Mononuclear cell (primary cell): ENCODE results near the gene NCS1. TPM values are rescaled to one million over a fixed set of nuclear protein-coding genes. Genes with fewer than 3 reads are reported as not detected.

Experiments
- H3K27me3 ChIP-seq: 2 replicates; pipeline ENCODE4 v1.6.0; 2011; ENCODE audit warnings: low read length, control low read depth; ENCODE audit not compliant: insufficient read depth
- H3K4me1 ChIP-seq: 2 replicates; pipeline ENCODE4 v1.5.1; 2011; ENCODE audit warnings: mild to moderate bottlenecking, low read length, control low read depth; ENCODE audit not compliant: insufficient read depth
- H3K4me3 ChIP-seq: 2 replicates; pipeline ENCODE4 v1.5.1; 2011; ENCODE audit warnings: mild to moderate bottlenecking, low read length, moderate library complexity
- H3K9me3 ChIP-seq: 2 replicates; pipeline ENCODE4 v1.5.1; 2011; ENCODE audit warnings: low read depth, mild to moderate bottlenecking, control low read depth, low read length
- total RNA-seq: library from RNA; depleted of rRNA; stranded (reverse); fragments of >200 nt; gene quantifications from one replicate; pipeline ENCODE4 v1.2.3, GENCODE V29; 2012

NCS1 gene
- total RNA-seq, 1 donor, result 0.42 TPM

GRCh38 chr9:130237763-130238524 is 65.7 kb downstream of the NCS1 start:
- no peaks in the 10 kb centered on the region for H3K27me3 ChIP-seq

GRCh38 chr9:130239363-130239695 is 67.1 kb downstream of the NCS1 start:
- H3K9me3 ChIP-seq, result no peaks in the 10 kb centered on the region
- H3K4me3 ChIP-seq, result no peak overlapping the region
- no peaks in the 10 kb centered on the region for H3K27me3 ChIP-seq
- peaks cover 18% of the 10 kb centered on the region for H3K4me1 ChIP-seq

More at GRCh38 chr9:130237763-130238524, 65.7 kb downstream of the NCS1 start:
- Histone ChIP-seq H3K9me3 (no peaks in the 10 kb centered on the region), H3K4me3 (no peak overlapping the region), H3K4me1 (peaks cover 11% of the 10 kb centered on the region)

GRCh38 chr9:130239741-130240241 is 67.6 kb downstream of the NCS1 start:
- H3K27me3 ChIP-seq, result no peaks in the 10 kb centered on the region
- H3K9me3 ChIP-seq, result no peaks in the 10 kb centered on the region
- H3K4me1 ChIP-seq, result peaks cover 18% of the 10 kb centered on the region
- H3K4me3 ChIP-seq, result no peak overlapping the region

- Histone ChIP-seq H3K27me3 (no peaks in the 10 kb centered on the region), H3K4me1 (peaks cover 18% of the 10 kb centered on the region), H3K9me3 (no peaks in the 10 kb centered on the region), H3K4me3 (no peak overlapping the region)
Measured at GRCh38 chr9:130240410-130241197, 68.4 kb downstream of the NCS1 start.

GRCh38 chr9:130241198-130241535 is 69.0 kb downstream of the NCS1 start:
- Histone ChIP-seq H3K27me3 (no peaks in the 10 kb centered on the region), H3K4me3 (no peak overlapping the region), H3K9me3 (no peaks in the 10 kb centered on the region), H3K4me1 (peaks cover 18% of the 10 kb centered on the region)

GRCh38 chr9:130242270-130243014 is 70.2 kb downstream of the NCS1 start:
- Histone ChIP-seq H3K4me1 (peaks cover 18% of the 10 kb centered on the region), H3K27me3 (no peaks in the 10 kb centered on the region), H3K4me3 (no peak overlapping the region), H3K9me3 (no peaks in the 10 kb centered on the region)

GRCh38 chr9:130243015-130243881 is 71.0 kb downstream of the NCS1 start:
- H3K4me3 ChIP-seq, result no peak overlapping the region
- H3K4me1 ChIP-seq, result peaks cover 18% of the 10 kb centered on the region
- no peaks in the 10 kb centered on the region for H3K9me3 ChIP-seq
- no peaks in the 10 kb centered on the region for H3K27me3 ChIP-seq

GRCh38 chr9:130243882-130244170 is 71.6 kb downstream of the NCS1 start:
- Histone ChIP-seq H3K4me3 (no peak overlapping the region), H3K9me3 (no peaks in the 10 kb centered on the region), H3K4me1 (peaks cover 18% of the 10 kb centered on the region), H3K27me3 (no peaks in the 10 kb centered on the region)

- peaks cover 18% of the 10 kb centered on the region for H3K4me1 ChIP-seq
- H3K9me3 ChIP-seq, result no peaks in the 10 kb centered on the region
- no peak overlapping the region for H3K4me3 ChIP-seq
- H3K27me3 ChIP-seq, result no peaks in the 10 kb centered on the region
Measured at GRCh38 chr9:130244548-130245165, 72.5 kb downstream of the NCS1 start.

GRCh38 chr9:130245474-130245873 is 73.3 kb downstream of the NCS1 start:
- no peak overlapping the region for H3K4me3 ChIP-seq
- no peaks in the 10 kb centered on the region for H3K27me3 ChIP-seq
- H3K4me1 ChIP-seq, result peaks cover 10% of the 10 kb centered on the region
- no peaks in the 10 kb centered on the region for H3K9me3 ChIP-seq

GRCh38 chr9:130246126-130246525 is 73.9 kb downstream of the NCS1 start:
- H3K27me3 ChIP-seq, result no peaks in the 10 kb centered on the region
- no peak overlapping the region for H3K4me3 ChIP-seq
- H3K4me1 ChIP-seq, result peaks cover 10% of the 10 kb centered on the region
- H3K9me3 ChIP-seq, result no peaks in the 10 kb centered on the region

GRCh38 chr9:130254747-130255630 is 82.8 kb downstream of the NCS1 start:
- Histone ChIP-seq H3K4me3 (no peak overlapping the region), H3K27me3 (no peaks in the 10 kb centered on the region), H3K9me3 (no peaks in the 10 kb centered on the region), H3K4me1 (no peaks in the 10 kb centered on the region)

- Histone ChIP-seq H3K4me3 (no peak overlapping the region), H3K27me3 (no peaks in the 10 kb centered on the region), H3K9me3 (no peaks in the 10 kb centered on the region), H3K4me1 (no peaks in the 10 kb centered on the region)
Measured at GRCh38 chr9:130255631-130256134, 83.5 kb downstream of the NCS1 start.
